ENCODE data around the gene EIF4A3.

Gene EIF4A3

GRCh38 chr17:80169784-80170500 lies 23.0 kb upstream of the EIF4A3 start, which contains the start of gene CARD14:
Gene CARD14 (plus strand): TSS chr17:80170030. CDS start chr17:80181439, 11,409 bp downstream.
- H3K27ac Mint-ChIP-seq: no peak within 1 kb of the TSS
- H3K9me3 Mint-ChIP-seq: no peaks in the 10 kb centered on the region

GRCh38 chr17:80169107-80169506 lies 22.2 kb upstream of the EIF4A3 start:
- Mint-ChIP-seq H3K36me3 (ENCODE audit: low read depth) (no peaks in the 10 kb centered on the region), H3K4me3 (no peak overlapping the region), H3K27me3 (ENCODE audit: low read depth) (peaks cover 19% of the 10 kb centered on the region), H3K4me1 (peaks cover 7% of the 10 kb centered on the region), H3K9me3 (no peaks in the 10 kb centered on the region), H3K27ac (no peak overlapping the region)
- TF ChIP-seq, protein P1, sequence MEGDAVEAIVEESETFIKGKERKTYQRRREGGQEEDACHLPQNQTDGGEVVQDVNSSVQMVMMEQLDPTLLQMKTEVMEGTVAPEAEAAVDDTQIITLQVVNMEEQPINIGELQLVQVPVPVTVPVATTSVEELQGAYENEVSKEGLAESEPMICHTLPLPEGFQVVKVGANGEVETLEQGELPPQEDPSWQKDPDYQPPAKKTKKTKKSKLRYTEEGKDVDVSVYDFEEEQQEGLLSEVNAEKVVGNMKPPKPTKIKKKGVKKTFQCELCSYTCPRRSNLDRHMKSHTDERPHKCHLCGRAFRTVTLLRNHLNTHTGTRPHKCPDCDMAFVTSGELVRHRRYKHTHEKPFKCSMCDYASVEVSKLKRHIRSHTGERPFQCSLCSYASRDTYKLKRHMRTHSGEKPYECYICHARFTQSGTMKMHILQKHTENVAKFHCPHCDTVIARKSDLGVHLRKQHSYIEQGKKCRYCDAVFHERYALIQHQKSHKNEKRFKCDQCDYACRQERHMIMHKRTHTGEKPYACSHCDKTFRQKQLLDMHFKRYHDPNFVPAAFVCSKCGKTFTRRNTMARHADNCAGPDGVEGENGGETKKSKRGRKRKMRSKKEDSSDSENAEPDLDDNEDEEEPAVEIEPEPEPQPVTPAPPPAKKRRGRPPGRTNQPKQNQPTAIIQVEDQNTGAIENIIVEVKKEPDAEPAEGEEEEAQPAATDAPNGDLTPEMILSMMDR (IDR thresholded peaks at IDR 0.05; ENCODE audit: unreplicated experiment in 3 of 3): no peak

More at GRCh38 chr17:80169784-80170500, 23.0 kb upstream of the EIF4A3 start, which contains the start of gene CARD14:
- no peak within 1 kb of the TSS for H3K4me3 Mint-ChIP-seq
- TF ChIP-seq, protein P1 (IDR thresholded peaks at IDR 0.05; ENCODE audit: unreplicated experiment in 3 of 3): no peak
- H3K27me3 Mint-ChIP-seq (ENCODE audit: low read depth): peaks cover 19% of the 10 kb centered on the region
- peaks cover 7% of the 10 kb centered on the region for H3K4me1 Mint-ChIP-seq
- no peaks in the 10 kb centered on the region for H3K36me3 Mint-ChIP-seq (ENCODE audit: low read depth)

- Mint-ChIP-seq H3K4me3 (no peak overlapping the region), H3K27ac (no peak overlapping the region), H3K27me3 (ENCODE audit: low read depth) (peaks cover 19% of the 10 kb centered on the region), H3K4me1 (peaks cover 7% of the 10 kb centered on the region), H3K9me3 (no peaks in the 10 kb centered on the region), H3K36me3 (ENCODE audit: low read depth) (no peaks in the 10 kb centered on the region)
- TF ChIP-seq, protein P1 (IDR thresholded peaks at IDR 0.05; ENCODE audit: unreplicated experiment in 3 of 3): no peak
Observed at GRCh38 chr17:80168371-80168770, 21.4 kb upstream of the EIF4A3 start.

- Mint-ChIP-seq H3K4me1 (peaks cover 7% of the 10 kb centered on the region), H3K4me3 (no peak overlapping the region), H3K27me3 (ENCODE audit: low read depth) (peaks cover 18% of the 10 kb centered on the region), H3K36me3 (ENCODE audit: low read depth) (no peaks in the 10 kb centered on the region), H3K9me3 (no peaks in the 10 kb centered on the region), H3K27ac (no peak overlapping the region)
- TF ChIP-seq, protein P1 (IDR thresholded peaks at IDR 0.05; ENCODE audit: unreplicated experiment in 3 of 3): no peak
Observed at GRCh38 chr17:80166446-80166845, 19.5 kb upstream of the EIF4A3 start.

DNA sequence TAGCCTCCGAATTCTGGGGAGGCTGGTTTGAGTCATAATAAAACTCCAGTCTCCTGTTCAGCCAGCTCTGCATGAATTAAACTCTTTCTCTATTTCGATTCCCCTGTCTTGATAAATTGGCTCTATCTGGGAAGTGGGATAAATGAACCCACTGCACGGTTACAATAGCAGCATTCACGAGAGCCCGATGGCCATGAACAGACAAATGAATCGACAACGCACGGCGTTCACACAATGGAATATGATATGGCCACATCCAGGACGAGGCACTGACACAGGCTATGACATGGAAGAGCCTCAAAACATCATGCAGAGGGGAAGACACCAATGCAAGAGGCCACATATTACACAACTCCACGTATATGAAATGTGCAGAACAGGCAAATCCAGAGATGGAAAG lies 17.3 kb upstream of the EIF4A3 start:
- peaks cover 27% of the 10 kb centered on the region for H3K4me1 Mint-ChIP-seq
- H3K9me3 Mint-ChIP-seq: no peaks in the 10 kb centered on the region
- TF ChIP-seq, protein P1 (IDR thresholded peaks at IDR 0.05; ENCODE audit: unreplicated experiment in 3 of 3): no peak
- no peaks in the 10 kb centered on the region for H3K36me3 Mint-ChIP-seq (ENCODE audit: low read depth)
- no peak overlapping the region for H3K27ac Mint-ChIP-seq
- H3K27me3 Mint-ChIP-seq (ENCODE audit: low read depth): peaks cover 7% of the 10 kb centered on the region
- no peak overlapping the region for H3K4me3 Mint-ChIP-seq

DNA sequence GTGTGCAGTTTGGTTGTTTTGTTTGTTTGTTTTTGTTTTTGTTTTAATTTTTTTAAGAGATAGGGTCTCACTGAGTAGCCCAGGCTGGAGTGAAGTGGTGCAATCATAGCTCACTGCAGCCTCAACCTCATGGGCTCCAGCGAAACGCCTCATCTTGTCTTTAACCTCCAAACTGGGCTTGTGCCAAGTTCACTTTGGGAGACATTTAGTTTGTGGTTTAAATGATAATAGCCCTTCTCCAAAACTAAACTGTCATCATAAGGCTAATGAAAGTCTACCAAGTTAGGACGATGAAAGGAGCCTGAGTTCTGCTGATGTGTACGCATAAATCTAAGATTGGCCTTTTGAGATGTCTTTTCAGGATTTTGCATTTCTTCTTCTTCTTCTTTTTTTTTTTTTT lies 16.4 kb upstream of the EIF4A3 start:
- Mint-ChIP-seq H3K4me1 (peaks cover 25% of the 10 kb centered on the region), H3K27me3 (ENCODE audit: low read depth) (peaks cover 3% of the 10 kb centered on the region), H3K4me3 (no peak overlapping the region), H3K9me3 (no peaks in the 10 kb centered on the region), H3K36me3 (ENCODE audit: low read depth) (no peaks in the 10 kb centered on the region), H3K27ac (no peak overlapping the region)
- TF ChIP-seq, protein P1 (IDR thresholded peaks at IDR 0.05; ENCODE audit: unreplicated experiment in 3 of 3): no peak

Measured in nephron (organoid).